ENCODE data around the gene HEATR5A. TPM values are rescaled to one million over a fixed set of nuclear protein-coding genes. Genes with fewer than 3 reads are reported as not detected.
"Not testable (repeated sequence)": the region's sequence is repeated elsewhere in the genome, so short reads cannot be mapped to it uniquely, and the experiment has no call there.

HEATR5A gene
- total RNA-seq, 1 donor from 2014 or later, result 56.2 TPM

DNA sequence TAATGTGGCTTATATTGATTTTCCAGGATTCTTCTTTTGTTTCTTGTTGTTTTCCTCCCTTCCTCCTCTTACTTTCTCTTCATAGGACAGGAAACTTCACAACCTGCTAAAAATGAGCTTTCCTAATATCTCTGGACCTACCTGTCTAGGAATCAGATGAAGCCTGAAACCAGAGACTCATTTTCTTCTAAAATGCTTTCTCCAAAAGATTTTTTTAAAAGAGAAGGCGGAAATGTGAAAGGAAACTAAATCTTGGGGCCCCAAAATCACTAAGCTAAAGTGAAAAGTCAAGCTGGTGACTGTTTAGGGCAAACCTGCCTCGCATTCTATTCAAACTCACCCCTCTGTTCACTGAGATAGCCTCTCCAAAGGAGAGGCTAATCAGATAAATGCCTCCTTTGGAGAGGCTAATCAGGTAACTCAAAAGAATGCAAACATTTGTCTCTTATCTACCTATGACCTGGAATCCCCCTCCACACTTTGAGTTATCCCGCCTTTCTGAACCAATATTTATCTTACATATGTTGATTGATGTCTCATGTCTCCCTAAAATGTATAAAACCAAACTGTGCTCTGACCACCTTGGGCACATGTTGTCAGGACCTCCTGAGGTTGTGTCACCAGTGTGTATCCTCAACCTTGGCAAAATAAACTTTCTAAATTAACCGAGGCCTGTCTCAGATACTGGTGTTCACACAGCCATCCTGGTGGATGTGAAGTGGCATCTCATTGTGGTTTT is 140.0 kb downstream of the HEATR5A start:
- H3K27me3 Mint-ChIP-seq (ENCODE audit: unreplicated experiment), result no peaks in the 10 kb centered on the region
- H3K27ac Mint-ChIP-seq (ENCODE audit: unreplicated experiment), result no peak overlapping the region
- no peaks in the 10 kb centered on the region for H3K36me3 Mint-ChIP-seq (ENCODE audit: unreplicated experiment)
- H3K4me1 Mint-ChIP-seq (ENCODE audit: unreplicated experiment), result peaks cover 5% of the 10 kb centered on the region
- no peak overlapping the region for H3K4me3 Mint-ChIP-seq (ENCODE audit: unreplicated experiment)
- TF ChIP-seq, protein P1, sequence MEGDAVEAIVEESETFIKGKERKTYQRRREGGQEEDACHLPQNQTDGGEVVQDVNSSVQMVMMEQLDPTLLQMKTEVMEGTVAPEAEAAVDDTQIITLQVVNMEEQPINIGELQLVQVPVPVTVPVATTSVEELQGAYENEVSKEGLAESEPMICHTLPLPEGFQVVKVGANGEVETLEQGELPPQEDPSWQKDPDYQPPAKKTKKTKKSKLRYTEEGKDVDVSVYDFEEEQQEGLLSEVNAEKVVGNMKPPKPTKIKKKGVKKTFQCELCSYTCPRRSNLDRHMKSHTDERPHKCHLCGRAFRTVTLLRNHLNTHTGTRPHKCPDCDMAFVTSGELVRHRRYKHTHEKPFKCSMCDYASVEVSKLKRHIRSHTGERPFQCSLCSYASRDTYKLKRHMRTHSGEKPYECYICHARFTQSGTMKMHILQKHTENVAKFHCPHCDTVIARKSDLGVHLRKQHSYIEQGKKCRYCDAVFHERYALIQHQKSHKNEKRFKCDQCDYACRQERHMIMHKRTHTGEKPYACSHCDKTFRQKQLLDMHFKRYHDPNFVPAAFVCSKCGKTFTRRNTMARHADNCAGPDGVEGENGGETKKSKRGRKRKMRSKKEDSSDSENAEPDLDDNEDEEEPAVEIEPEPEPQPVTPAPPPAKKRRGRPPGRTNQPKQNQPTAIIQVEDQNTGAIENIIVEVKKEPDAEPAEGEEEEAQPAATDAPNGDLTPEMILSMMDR (IDR thresholded peaks at IDR 0.05), result no peak
- no peak for DNase-seq (ENCODE audit: extremely low spot score, unreplicated experiment)
- no peaks in the 10 kb centered on the region for H3K9me3 Mint-ChIP-seq (ENCODE audit: unreplicated experiment)

DNA sequence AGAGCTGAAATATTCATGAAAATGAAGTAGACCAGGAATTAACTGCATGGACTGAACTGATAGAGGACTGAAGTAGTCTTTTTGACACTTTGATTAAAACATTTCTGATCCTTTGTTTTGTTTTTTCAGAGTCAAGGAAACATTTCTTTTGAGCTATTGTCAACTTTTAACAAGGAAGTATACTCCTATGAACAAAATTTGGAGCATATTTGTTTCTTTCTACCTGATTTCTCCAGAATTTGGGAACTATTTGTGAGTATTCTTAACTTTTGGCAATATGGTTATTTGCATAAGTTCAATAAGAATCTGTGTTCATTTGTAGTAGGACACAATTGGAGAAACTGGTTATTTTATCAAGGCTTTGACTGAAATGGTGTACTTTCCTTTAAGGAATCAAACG is 141.5 kb downstream of the HEATR5A start:
- peaks cover 5% of the 10 kb centered on the region for H3K4me1 Mint-ChIP-seq (ENCODE audit: unreplicated experiment)
- TF ChIP-seq, protein P1 (IDR thresholded peaks at IDR 0.05), result no peak
- H3K9me3 Mint-ChIP-seq (ENCODE audit: unreplicated experiment), result no peaks in the 10 kb centered on the region
- H3K36me3 Mint-ChIP-seq (ENCODE audit: unreplicated experiment), result no peaks in the 10 kb centered on the region
- no peak overlapping the region for H3K4me3 Mint-ChIP-seq (ENCODE audit: unreplicated experiment)
- H3K27ac Mint-ChIP-seq (ENCODE audit: unreplicated experiment), result no peak overlapping the region
- DNase-seq (ENCODE audit: extremely low spot score, unreplicated experiment), result no peak
- H3K27me3 Mint-ChIP-seq (ENCODE audit: unreplicated experiment), result no peaks in the 10 kb centered on the region

DNA sequence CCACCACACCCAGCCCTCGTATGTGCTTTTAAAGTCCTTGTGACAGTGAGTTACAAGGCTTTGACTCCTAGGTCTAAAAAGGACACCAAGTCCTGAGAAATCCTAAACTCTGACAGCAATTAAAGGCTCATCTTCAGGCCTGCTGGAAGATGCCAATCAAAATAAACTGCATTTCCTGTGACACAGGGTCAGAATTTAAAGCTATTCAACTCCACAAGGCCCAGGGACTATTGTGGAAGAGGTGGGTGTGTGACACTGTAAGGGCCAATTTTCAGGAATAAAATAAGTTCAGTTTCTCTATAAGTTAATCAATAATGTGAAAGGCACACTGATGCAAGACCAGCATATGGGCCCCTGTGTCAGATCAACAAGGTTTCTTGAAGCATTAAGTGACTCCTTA is 143.3 kb downstream of the HEATR5A start:
- Mint-ChIP-seq H3K36me3 (ENCODE audit: unreplicated experiment) (no peaks in the 10 kb centered on the region), H3K9me3 (ENCODE audit: unreplicated experiment) (no peaks in the 10 kb centered on the region), H3K27ac (ENCODE audit: unreplicated experiment) (no peak overlapping the region), H3K27me3 (ENCODE audit: unreplicated experiment) (no peaks in the 10 kb centered on the region), H3K4me3 (ENCODE audit: unreplicated experiment) (no peak overlapping the region), H3K4me1 (ENCODE audit: unreplicated experiment) (peaks cover 3% of the 10 kb centered on the region)
- TF ChIP-seq, protein P1 (IDR thresholded peaks at IDR 0.05), result no peak
- DNase-seq (ENCODE audit: extremely low spot score, unreplicated experiment), result no peak

DNA sequence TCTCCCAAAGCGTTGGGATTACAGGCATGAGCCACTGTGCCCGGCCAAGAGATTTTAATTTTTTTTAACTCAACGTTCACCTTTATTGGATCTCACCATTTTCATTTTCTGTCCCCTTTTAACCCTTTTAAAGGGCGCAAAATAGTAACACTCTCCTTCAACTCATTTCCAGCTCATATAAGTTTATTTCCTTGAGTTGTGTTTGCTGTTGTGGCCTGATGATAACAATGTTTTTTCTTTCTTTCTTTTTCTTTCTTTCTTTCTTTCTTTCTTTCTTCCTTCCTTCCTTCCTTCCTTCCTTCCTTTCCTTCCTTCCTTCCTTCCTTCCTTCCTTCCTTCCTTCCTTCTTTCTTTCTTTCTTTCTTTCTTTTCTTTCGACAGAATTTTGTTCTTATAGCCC is 143.9 kb downstream of the HEATR5A start:
- not testable (repeated sequence) for H3K4me3 Mint-ChIP-seq (ENCODE audit: unreplicated experiment); H3K36me3 Mint-ChIP-seq (ENCODE audit: unreplicated experiment); H3K27me3 Mint-ChIP-seq (ENCODE audit: unreplicated experiment); DNase-seq (ENCODE audit: extremely low spot score, unreplicated experiment); H3K9me3 Mint-ChIP-seq (ENCODE audit: unreplicated experiment); H3K27ac Mint-ChIP-seq (ENCODE audit: unreplicated experiment); H3K4me1 Mint-ChIP-seq (ENCODE audit: unreplicated experiment)

DNA sequence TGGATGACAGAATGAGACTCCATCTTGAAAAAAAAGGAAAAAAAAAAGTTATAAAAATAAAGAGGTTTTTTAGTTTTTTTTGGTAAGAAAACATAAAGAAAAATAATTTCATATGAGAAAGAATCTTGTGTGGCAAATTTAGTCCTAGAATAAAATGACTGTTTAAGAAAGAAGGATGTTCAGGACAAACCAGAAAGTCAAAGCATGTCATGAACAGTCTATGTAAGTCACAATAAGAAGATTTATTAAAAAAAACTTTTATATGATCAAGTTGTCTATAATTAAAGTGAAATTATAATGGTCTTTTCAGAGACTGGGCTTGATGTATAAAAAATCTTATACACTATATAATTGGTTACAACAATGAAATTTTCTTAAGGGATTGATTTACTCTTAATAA is 144.6 kb downstream of the HEATR5A start:
- Mint-ChIP-seq H3K4me1 (ENCODE audit: unreplicated experiment) (peaks cover 3% of the 10 kb centered on the region), H3K4me3 (ENCODE audit: unreplicated experiment) (no peak overlapping the region), H3K9me3 (ENCODE audit: unreplicated experiment) (no peaks in the 10 kb centered on the region), H3K27me3 (ENCODE audit: unreplicated experiment) (no peaks in the 10 kb centered on the region), H3K36me3 (ENCODE audit: unreplicated experiment) (no peaks in the 10 kb centered on the region), H3K27ac (ENCODE audit: unreplicated experiment) (no peak overlapping the region)
- DNase-seq (ENCODE audit: extremely low spot score, unreplicated experiment), result no peak
- TF ChIP-seq, protein P1 (IDR thresholded peaks at IDR 0.05), result no peak

Measured in osteocyte (in vitro differentiated cells).